GM21717 (cell line): ENCODE data around the gene IL6ST.
"Not testable (repeated sequence)": the region's sequence is repeated elsewhere in the genome, so short reads cannot be mapped to it uniquely, and the experiment has no call there.

Experiments used
- ATAC-seq: cut with Tn5 transposase; IDR thresholded peaks from one replicate; pipeline ENCODE4 v1.9.1; 2021; ENCODE audit warnings: mild to moderate bottlenecking, moderate library complexity; ENCODE audit not compliant: unreplicated experiment

The IL6ST gene

GRCh38 chr5:55994495-55994997, at the start of gene IL6ST:
Gene IL6ST, minus strand, starts transcription at chr5:55994963. Its CDS starts 18,685 bp downstream, at chr5:55976278.
- peak; percentile 39 for ATAC-seq

- ATAC-seq: no peak
Measured at GRCh38 chr5:56039985-56040384, 45.2 kb upstream of the IL6ST start.

GRCh38 chr5:56038206-56038605, 43.4 kb upstream of the IL6ST start:
- ATAC-seq: not testable (repeated sequence)

- no peak for ATAC-seq
Measured at GRCh38 chr5:56037531-56038010, 42.8 kb upstream of the IL6ST start.

GRCh38 chr5:56035394-56035793, 40.6 kb upstream of the IL6ST start:
- ATAC-seq: not testable (repeated sequence)

- not testable (repeated sequence) for ATAC-seq
Measured at GRCh38 chr5:56029871-56030630, 35.3 kb upstream of the IL6ST start.

- no peak for ATAC-seq
Measured at GRCh38 chr5:56029457-56029856, 34.7 kb upstream of the IL6ST start.

GRCh38 chr5:56028708-56029107, 33.9 kb upstream of the IL6ST start:
- no peak for ATAC-seq

- peak; percentile 82 for ATAC-seq
Measured at GRCh38 chr5:56026863-56027300, 32.1 kb upstream of the IL6ST start.

- ATAC-seq: no peak
Measured at GRCh38 chr5:56025151-56025885, 30.6 kb upstream of the IL6ST start.

- ATAC-seq: no peak
Measured at GRCh38 chr5:56024810-56025150, 30.0 kb upstream of the IL6ST start.

- no peak for ATAC-seq
Measured at GRCh38 chr5:56023296-56023695, 28.5 kb upstream of the IL6ST start.

GRCh38 chr5:56019306-56020272, 24.8 kb upstream of the IL6ST start:
- no peak for ATAC-seq

GRCh38 chr5:56018832-56019231, 24.1 kb upstream of the IL6ST start:
- no peak for ATAC-seq

- not testable (repeated sequence) for ATAC-seq
Measured at GRCh38 chr5:56014701-56015100, 19.9 kb upstream of the IL6ST start.

GRCh38 chr5:56013939-56014338, 19.2 kb upstream of the IL6ST start:
- not testable (repeated sequence) for ATAC-seq

- ATAC-seq: no peak
Measured at GRCh38 chr5:56012281-56012963, 17.7 kb upstream of the IL6ST start.

- ATAC-seq: no peak
Measured at GRCh38 chr5:56011835-56012234, 17.1 kb upstream of the IL6ST start.

- ATAC-seq: no peak
Measured at GRCh38 chr5:56010431-56010830, 15.7 kb upstream of the IL6ST start.

- no peak for ATAC-seq
Measured at GRCh38 chr5:56006600-56006999, 11.8 kb upstream of the IL6ST start.
